ENCODE results near the gene PLXNA4.

Gene PLXNA4

DNA sequence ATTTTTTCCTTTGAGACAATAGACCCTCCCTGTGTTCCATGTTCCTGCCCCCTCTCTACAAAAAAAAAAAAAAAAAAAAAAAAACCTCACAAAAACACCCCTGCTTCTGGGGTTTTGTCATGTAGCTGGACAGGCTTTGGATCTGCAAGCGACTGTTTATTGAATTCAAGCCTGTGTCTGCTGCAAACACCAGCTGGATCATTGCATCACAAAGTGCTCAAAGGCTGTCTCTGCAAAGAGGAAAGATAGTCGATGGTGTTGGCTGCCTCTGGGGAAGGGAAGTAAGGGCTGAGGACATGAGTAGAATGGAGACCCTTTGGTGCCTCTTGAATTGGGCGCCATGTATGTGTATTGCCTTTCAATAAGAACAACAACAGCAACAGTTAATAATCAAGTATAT lies 471.2 kb downstream of the PLXNA4 start:
- DNase-seq, result no peak

DNA sequence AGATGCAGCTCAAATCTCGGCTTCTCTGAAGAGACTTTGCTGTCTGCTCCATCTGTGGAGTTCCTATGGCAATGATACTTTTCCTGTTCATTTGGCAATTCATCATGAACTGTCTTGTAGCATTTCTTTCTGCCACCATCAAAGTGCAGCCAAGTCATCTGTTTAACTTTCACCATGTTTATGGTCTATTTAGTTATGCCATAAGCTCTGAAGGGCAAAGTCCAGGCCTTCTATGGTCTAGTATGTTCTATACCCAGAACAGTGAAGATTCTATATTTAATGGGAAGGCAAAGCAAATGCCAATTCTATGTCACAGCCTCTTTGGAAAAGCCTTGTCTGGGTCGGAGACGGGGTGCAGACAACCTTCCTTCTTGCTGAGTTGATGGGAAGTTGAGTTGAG lies 472.6 kb downstream of the PLXNA4 start:
- DNase-seq, result no peak

DNA sequence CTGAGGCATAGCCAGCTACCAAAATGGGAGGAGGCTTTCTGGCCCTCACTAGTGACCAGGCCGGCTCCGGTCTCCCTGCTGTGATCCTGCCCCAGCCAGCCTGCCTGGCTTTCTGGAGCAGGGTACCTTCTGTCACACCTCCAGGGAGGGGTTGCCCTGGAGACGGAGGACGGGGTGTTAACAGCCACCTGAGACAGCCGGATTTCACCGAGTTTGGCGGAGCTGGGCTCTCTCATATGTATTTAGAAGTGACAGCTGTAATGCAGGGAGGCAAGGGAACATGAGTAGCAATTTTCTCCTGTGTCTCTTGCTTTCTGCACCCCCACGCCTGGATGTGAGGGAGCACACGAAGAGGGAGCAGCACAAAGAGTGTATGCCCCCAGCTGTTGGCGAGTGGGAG lies 473.3 kb downstream of the PLXNA4 start:
- DNase-seq, result peak in 1 of 3 experiments; percentile 15

DNA sequence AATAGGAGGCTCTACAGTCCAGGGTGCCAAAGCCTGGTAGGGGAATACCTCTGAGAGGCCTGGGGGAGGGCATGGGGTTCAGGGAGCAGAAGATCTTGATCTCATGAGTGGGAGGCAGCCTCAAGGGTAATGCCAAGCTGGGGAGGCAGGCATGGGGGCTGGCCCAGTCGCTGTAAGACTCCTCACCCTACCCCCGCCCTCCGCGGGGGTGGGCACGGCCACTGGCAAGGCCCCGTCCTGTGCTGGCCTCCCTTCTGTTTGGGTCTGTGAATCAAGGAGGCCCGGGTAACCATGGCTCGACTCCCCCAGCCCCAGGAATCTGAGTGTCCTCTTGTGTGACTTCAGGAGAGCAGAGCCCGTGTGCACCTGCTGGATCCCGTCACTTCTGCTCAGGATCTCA lies 473.9 kb downstream of the PLXNA4 start:
- no peak for DNase-seq

DNA sequence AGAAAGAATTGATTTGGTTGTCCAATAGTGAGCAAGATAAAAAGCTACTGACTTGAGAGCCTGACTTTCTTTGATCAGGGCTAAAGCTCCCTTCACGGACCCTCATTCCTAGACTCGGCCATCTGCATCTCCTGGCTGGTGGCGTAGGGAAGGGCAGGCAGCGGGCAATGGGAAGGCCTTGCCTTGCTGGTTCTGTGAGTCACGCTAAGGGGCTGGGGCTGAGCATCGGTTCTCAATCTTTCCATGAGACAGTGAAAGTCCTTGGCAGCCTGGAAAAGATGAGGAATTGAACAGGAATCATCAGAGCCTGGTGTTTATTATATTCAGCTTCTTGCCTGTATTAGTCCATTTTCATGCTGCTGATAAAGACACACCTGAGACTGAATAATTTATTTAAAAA lies 475.3 kb downstream of the PLXNA4 start:
- DNase-seq, result no peak

DNA sequence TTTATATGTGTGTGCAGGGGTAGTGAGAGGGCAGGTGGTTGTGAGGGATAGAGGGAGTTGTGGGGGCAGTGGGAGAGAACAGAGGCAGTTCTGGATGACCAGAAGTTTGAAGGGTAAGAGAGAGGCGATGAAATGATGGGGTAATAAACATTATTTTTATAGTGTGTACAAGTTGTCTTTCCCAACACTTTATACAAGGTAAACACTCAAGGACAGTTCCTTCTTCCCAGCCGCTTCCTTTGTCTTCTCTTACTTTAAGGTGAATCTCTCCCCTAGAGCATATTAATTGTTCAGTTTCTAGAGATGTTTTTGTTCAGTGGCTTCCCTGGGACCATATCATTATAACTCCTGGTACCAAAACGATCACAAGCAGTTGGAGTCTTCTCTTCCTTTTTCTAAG lies 475.8 kb downstream of the PLXNA4 start:
- no peak for DNase-seq

DNA sequence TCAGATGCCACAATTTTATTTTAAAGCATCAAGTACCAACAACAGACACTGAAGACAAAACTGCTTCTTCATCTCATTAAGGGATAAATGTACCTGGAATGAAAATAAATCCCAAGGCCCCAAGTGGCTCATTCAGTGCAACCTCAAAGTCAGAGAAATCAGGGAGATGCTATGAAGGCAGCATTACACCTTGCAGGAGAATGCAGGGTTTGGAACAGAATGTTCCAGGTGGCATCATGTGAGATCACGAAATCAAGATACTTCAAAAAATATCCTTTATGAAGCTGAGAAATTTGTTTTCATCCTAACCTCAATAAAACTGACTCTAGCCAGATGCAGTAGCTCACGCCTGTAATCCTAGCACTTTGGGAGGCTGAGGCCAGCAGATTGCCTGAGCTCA lies 477.1 kb downstream of the PLXNA4 start:
- no peak for DNase-seq

DNA sequence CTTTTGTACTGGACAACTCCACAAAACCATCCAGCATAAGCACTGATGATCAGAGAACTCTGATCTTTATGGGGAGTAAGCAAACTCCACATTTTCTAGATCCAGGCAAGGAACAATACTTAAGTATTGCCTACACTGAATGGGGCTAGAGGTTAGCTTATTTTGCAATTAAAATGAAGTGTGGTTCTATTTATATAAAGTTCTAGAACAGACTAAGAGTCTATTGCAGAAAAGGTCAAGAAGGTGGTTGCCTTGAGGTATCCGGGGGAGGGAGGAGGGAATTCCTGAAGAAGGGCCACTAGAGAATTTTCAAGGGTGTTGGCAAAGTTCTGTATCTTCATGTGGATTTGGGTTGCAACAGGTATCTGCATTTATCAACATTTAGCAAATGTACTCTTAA lies 477.9 kb downstream of the PLXNA4 start:
- no peak for DNase-seq

DNA sequence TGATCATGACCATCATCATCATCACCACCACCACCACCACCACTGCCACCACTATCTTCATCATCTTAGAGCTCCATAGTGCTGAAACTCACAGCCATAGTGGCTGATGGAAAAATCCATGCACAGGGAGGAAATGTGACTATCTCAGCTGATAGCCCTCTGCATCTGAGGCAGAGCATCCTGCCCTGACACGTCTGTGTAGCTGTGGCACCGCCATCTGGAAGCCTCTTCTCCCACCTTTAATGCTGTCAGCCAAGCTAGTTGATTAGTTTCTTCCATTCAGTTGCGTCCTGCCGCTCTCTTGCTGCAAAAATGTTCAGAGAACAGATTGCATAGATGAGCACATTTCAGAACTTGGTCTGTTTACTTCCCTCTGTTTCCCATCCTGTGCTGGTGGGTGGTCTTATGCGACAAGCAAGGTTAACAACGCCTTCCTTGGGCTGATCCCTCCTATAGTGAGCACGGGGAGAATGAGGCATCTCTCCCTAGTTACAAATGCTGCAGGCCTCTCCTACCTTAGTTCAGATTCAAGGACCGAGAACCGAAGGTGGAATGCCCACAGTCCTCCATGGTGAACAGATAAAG lies 478.6 kb downstream of the PLXNA4 start:
- no peak for DNase-seq

DNA sequence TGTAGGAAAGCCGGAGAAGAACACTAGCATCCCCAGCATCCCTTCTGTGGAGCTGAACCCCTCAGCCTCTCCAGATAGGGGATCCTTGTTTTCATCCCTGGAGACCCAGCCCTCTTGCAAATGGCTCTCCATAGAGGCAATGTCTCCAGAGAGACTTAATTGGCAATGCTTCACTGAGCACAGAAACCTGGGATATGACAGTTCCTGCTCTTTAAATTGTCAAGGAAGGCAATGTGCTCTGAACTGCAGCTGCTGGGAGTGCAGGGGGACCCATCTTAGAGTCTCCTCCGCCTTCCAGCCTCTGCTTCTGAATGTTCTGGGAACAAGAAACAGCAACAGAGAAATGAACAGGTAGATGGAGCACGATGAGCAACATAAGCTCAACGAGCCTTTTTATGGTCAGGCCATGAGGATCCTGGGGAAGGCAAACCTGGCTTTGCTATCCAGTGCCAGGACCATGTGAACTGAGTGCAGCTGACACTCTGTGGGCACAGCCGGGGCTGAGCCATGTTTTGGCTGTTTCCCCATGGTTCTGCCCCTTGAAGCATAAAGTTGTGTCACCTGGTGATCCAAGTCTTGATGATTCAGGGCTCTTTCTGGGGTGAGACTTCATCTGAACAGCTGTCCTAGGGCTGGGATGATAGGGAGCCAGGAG lies 481.0 kb downstream of the PLXNA4 start:
- DNase-seq, result peak in 1 of 3 experiments; percentile 60

DNA sequence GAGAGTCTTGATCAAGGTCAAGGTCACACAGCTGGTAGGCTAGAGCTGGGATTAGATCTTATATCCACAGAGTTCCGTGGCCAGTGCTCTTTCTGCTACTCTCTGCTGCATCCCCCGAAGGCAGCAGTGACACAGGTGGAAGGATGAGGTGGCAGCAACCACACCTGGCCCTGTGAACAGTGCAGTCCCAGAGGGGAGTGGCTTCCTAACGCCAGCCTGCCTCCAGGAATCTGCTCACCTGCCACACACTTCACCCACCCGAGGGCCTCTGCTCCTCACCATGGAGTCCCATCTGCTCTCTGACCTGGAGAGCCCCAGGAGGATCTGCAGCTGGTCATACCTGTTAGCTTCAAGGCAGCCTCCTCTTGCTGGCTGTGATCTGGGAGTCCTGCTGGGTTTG lies 484.2 kb downstream of the PLXNA4 start:
- peak; percentile 34 to 75 (median 66) for DNase-seq

DNA sequence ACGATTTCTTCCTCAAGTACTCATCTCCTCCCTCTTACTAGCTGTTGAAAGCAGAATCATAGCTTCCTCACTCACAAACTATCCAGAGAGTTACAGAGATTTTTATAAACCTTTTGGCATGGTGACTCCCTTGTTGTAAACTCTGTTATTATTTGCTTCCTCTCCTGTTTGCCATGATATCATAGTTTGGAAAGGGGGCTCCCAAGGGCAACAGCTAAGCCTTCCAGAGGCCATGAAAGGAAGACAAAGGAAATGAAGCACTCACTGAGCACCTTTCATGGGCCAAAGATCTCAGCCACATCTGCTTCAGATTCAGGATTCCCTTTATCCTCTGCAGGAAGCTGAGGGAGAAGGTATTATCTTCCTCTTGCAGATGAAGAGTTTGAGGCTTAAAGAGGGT lies 484.6 kb downstream of the PLXNA4 start:
- no peak for DNase-seq

DNA sequence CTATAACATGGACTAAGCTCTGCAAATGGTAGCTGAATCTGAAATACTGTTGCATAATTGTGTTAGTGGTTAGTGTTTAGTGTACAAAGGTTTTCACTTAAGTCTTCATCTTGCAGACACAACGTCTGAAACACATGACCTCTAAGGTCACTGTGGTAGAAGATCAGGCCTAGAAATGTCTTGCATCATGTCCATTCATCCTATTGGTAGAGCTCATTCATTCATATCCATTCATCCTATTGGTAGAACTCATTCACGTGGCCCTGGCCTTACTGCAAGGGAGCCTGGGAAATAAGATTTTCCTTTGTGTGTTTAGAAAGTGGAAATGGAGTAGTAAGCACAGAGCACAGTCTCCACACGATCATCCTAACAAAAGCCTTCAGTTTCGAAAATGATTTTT lies 485.8 kb downstream of the PLXNA4 start:
- DNase-seq, result no peak

DNA sequence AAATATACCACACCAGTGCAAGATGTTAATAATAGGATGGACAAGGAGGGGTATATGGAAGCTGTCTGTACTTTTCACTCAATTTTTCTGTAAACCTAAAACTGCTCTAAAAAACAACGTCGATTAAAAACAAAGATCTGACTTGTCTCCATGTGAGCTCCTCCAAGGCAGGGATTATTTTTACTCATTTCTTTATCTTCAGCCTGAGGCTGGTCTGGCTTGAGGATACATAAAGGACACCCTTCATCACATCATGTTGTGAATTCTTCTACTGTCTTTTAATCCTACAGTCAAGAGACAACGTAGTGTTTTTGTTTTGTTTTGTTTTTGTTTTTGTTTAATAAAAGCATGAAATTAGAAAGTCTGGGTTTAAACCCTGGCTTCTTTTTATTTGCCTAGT lies 486.9 kb downstream of the PLXNA4 start:
- no peak for DNase-seq

DNA sequence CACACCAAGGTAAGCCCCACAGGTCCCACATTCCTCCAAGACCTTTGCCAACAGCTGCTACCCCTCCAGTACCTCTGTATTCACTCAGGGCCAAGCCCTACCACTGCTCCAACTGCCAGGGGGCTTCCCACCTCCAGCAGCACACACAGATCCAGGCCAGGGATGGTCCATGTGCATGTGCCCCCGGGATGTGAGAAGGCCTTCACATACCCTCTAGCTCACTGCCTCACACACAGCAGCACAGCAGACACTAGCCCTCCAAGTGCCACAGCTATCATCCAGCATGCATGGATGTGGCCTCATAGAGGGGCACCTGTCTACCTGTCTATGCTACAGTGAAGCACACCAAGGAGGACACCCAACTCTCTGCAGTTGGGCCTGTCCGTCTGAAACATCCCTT lies 488.8 kb downstream of the PLXNA4 start:
- no peak for DNase-seq

DNA sequence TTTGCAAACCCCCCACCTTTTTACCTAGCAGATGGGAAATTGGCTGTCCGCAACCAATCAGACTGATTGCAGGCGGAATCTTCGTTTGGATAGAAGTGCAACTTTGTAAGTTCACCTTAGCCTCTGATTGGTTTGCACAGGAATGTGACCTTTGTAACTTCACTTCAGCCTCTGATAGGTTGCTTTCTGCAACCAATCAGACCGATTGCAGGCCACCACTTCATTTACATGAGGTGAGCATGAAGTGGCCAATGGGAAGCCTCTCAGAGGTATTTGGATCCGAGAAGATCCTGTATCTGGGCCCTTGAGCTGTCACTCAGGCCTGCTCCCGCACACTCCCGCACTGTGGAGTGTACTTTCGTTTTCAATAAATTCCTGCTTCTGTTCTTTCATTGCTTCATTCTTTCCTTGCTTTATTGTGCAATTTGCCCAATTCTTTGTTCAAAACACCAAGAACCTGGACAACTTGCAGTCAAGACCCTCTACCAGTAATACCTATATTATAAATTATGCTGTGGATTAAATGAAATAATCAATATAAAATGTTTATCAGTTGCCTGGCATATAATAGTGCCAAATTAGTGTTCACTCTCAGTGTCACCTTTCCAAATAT lies 491.4 kb downstream of the PLXNA4 start:
- no peak for DNase-seq

DNA sequence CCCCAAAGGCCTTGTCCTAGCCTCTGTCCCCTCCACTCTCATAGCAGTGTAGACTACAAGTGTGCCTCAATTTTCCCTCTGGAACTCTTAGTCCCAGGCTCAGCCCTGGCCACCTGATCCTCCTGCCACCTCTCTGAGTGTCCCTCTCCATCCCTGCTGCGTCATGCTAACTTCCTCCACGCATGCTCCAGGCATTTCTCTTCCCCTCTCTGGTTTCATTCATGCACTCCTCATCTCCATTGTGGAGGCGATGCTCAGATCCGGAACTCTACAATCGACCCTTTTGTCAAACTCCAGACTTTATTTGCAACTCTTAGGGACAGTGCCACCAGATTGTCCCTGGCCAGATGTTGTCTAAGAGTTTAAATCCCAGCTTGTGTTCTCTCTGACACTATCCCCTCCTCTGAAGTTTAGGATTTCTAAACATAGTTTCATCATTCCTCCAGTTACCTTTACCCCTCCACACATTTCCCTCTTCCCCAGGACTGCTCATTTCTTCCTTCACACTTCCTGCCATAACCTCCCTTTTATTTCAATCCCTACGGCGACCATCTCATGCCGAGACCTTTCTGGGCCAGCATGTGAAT lies 492.6 kb downstream of the PLXNA4 start:
- DNase-seq, result no peak

DNA sequence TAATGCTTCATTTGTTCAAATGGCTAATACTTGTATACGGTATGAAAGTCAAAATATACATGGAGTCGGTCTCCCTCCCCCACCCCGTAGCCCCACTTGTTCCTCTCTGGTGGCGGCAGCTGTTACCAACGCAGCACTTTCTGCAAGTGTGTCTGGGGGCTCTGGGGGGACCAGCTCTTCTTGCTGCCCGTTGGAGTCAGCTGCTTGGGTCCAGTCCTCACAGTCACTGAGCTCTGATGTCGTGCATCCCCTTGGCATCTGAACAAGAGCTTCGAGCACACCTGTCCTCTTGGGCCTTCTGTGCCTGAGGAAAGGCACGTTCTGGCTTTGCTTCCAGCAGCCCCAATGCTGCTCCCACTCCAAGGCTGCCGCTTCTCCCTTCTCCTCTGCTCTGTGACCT lies 493.1 kb downstream of the PLXNA4 start:
- DNase-seq, result no peak

DNA sequence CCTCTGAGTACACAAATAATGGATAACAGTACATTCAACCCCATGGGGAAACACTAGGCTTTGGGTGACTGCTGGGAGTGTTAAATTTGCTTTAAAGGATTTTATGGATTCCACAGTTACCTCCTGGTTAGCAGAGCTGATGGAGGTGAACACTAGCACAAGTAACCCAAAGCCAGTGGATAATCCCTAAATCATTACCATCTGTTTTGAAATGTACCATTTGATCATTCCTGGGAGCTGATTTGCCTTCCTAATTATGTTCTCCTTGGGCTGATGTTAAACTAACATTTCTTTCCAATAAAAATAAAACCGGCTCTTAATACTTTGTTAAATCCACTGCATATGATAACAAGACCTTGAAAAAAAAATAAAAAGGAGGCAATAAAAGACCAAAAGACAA lies 493.9 kb downstream of the PLXNA4 start:
- DNase-seq, result no peak

DNA sequence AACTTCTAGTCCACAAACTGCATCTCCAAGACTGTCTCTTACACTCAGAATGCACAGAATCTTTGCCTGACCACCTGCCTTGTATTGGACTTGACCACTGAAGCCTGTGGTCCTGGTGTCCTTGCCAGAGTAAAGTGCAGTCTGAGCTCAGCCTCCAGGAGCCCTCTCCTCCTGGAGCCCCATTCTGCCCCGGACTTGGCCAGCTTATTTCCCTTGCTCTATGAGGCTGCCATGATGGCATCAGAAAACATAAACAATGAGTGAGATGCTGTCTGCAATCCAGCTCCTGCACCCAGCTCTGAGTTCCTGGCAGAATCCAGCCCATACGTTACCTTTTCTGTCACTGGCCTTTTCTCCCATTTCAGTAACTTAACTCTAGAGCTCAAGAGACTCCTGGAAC lies 494.6 kb downstream of the PLXNA4 start:
- DNase-seq, result no peak

DNA sequence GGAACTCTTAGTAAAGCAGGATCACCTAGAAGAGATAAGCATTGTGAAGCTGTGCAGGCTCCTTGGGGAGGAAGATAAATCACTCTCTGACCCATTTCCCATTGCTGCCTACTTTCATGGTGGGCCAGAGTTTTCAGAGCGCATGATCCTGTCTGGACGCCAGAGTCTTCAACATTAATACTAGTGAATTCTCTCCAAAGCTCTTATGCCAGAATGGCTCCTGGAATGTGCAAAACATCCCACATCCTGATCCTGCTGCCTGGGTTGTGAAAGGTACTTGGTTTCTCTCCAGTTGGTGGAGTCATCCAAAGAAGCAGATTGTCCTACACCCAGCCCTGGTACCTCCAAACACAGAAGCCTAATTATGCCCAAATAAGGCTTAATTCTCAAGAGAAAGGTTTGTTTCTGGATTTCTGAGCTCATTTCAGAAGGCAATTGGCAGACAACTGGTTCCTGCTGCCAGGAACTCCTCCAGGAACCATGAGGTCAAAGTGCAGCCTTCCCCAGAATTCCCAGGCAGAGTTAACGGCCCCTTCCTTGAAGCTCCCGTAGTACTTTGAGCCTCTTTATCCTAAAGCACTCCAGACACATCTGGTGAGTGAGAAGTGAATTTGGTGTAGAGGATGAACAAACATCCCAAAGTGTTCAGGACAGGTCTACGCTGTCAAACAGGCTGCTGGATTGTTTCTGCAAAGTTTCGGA lies 495.2 kb downstream of the PLXNA4 start:
- no peak for DNase-seq

DNA sequence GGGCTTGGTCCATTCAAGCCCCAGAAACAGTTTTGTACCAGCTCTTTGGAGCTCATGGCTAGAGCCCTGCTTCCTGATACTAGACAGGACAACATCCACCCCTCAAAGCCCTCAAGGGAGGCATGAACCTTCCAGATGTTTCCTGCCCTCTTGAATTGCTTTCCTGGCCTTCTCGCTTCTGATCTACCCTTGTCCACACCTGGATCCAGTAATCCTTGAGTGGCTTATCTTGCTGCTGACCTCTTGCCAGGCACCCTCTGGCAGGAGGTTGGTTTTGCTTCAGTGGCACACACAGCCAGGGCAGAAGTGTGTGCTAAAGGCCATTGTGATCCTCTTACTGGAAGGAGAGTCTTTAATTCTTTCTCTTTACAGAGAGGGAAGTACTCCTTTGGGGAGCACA lies 495.8 kb downstream of the PLXNA4 start:
- no peak for DNase-seq

DNA sequence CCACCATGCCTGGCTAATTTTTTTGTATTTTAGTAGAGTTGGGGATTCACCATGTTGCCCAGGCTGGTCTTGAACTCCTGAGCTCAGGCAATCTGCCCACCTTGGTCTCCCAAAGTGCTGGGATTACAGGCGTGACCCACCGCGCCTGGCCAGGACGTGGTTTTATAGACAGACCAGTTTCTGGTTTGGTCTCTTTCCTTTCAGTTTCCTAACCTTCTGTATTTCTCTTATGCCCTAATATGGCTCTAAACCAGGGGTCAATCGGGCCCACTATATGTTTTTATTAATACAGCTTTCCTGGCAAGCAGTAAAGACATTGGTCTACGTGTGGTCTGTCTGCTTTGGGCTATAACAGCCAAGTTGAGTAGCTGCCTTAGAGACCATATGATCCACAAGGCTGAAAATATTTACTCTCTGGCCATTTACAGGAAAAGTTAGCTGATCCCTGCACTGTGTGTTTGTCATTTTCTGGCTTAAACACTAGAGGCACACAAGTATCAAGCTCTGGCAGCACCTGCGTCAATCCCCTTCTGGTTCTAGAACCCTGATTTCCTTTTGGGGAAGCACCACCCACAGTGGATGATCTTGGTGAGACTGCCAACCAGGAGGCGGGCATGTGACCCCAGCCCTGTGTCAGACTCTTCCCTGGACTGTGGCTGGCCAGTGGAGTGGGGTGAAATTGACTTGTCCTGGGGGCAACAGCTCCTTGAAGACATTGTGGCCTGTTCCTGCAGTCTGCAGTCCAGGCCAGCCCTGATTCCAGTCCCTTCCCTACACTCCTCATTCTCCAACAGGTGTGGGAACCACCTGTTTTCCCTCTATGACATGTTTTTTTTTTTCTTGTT lies 497.2 kb downstream of the PLXNA4 start:
- DNase-seq, result no peak

Measured in NCI-H1417 (cell line).